Cardiac fibroblast (primary cell): ENCODE data around the gene MRTFB.
"Not testable (repeated sequence)": the region's sequence is repeated elsewhere in the genome, so short reads cannot be mapped to it uniquely, and the experiment has no call there.

ENCODE experiments used
- DNase-seq, 2 donors: peaks; one replicate each; pipeline versions ENCODE4 v3.0.0 to v3.0.0-alpha.2; 2010; ENCODE audit warnings: low read depth in 2 of 2
- H3K4me3 ChIP-seq, 2 donors: replicated peaks in 1 of 2; 1 replicate in 1 of 2; 2 replicates in 1 of 2; pipeline ENCODE4 v1.5.1; 2011; ENCODE audit warnings: low read depth in 2 of 2, low read length in 2 of 2, mild to moderate bottlenecking in 2 of 2, moderate library complexity in 1 of 2
- TF ChIP-seq, protein P1 (sequence below): IDR thresholded peaks from one replicate; pipeline ENCODE4 v1.5.1; 2011; ENCODE audit warnings: low read depth, mild to moderate bottlenecking, low read length, inconsistent platforms

The MRTFB gene, protein sequence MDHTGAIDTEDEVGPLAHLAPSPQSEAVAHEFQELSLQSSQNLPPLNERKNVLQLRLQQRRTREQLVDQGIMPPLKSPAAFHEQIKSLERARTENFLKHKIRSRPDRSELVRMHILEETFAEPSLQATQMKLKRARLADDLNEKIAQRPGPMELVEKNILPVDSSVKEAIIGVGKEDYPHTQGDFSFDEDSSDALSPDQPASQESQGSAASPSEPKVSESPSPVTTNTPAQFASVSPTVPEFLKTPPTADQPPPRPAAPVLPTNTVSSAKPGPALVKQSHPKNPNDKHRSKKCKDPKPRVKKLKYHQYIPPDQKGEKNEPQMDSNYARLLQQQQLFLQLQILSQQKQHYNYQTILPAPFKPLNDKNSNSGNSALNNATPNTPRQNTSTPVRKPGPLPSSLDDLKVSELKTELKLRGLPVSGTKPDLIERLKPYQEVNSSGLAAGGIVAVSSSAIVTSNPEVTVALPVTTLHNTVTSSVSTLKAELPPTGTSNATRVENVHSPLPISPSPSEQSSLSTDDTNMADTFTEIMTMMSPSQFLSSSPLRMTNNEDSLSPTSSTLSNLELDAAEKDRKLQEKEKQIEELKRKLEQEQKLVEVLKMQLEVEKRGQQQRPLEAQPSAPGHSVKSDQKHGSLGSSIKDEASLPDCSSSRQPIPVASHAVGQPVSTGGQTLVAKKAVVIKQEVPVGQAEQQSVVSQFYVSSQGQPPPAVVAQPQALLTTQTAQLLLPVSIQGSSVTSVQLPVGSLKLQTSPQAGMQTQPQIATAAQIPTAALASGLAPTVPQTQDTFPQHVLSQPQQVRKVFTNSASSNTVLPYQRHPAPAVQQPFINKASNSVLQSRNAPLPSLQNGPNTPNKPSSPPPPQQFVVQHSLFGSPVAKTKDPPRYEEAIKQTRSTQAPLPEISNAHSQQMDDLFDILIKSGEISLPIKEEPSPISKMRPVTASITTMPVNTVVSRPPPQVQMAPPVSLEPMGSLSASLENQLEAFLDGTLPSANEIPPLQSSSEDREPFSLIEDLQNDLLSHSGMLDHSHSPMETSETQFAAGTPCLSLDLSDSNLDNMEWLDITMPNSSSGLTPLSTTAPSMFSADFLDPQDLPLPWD

DNA sequence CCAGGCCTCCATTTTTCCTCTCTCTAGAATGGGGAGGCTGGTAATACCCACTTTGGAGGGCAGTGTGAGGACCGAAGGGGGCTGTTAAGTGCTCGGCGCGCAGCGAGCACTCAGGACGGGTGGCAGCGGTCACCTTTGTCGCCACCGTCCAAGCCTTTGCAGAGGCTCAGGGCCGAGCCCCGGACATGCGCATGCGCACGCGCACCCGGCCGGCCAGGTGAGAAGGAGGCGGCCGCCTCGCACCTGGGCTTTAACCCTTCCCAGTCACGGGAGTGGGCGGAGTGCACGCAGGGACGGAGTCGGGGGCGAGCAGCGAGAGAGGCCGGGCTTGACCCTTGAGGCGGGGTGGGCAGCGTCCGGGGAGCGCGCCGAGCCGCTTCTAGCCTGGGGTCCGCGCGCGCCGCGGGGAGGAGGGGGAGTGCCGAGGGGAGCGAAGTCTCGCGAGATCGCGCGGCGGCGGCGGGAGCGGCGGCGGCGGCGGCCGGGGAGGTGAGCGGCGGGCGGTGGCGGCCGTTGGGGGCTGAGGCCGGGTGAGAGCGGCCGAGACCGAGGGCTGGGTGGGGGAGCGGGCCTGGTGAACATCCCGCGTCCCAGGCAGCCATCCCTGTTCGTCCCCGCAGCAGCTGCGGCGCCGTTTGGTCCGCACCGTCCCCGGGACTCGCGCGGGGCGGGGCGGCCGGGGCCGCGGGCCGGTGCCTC, at the start of gene MRTFB:
Gene MRTFB, plus strand, starts transcription at position 443 of the 699 bp plus-strand sequence. CDS start 69,288 bp downstream, outside the sequence.
- DNase-seq = peak; percentile 49 to 67
- TF ChIP-seq, protein P1, sequence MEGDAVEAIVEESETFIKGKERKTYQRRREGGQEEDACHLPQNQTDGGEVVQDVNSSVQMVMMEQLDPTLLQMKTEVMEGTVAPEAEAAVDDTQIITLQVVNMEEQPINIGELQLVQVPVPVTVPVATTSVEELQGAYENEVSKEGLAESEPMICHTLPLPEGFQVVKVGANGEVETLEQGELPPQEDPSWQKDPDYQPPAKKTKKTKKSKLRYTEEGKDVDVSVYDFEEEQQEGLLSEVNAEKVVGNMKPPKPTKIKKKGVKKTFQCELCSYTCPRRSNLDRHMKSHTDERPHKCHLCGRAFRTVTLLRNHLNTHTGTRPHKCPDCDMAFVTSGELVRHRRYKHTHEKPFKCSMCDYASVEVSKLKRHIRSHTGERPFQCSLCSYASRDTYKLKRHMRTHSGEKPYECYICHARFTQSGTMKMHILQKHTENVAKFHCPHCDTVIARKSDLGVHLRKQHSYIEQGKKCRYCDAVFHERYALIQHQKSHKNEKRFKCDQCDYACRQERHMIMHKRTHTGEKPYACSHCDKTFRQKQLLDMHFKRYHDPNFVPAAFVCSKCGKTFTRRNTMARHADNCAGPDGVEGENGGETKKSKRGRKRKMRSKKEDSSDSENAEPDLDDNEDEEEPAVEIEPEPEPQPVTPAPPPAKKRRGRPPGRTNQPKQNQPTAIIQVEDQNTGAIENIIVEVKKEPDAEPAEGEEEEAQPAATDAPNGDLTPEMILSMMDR = no peak

GRCh38 chr16:14023526-14023925, 47.6 kb upstream of the MRTFB start:
- not testable (repeated sequence) for DNase-seq, H3K4me3 ChIP-seq

More for the DNA sequence above, at the start of gene MRTFB:
- peak within 1 kb of the TSS; percentile 87 to 92 for H3K4me3 ChIP-seq

- H3K4me3 ChIP-seq = no peak overlapping the region
- peak; percentile 35 to 68 for DNase-seq
- TF ChIP-seq, protein P1 = no peak
Observed at GRCh38 chr16:14024283-14024682, 46.8 kb upstream of the MRTFB start.

- TF ChIP-seq, protein P1 = no peak
- no peak for DNase-seq
- H3K4me3 ChIP-seq = no peak overlapping the region
Observed at GRCh38 chr16:14026572-14027285, 44.4 kb upstream of the MRTFB start.

DNA sequence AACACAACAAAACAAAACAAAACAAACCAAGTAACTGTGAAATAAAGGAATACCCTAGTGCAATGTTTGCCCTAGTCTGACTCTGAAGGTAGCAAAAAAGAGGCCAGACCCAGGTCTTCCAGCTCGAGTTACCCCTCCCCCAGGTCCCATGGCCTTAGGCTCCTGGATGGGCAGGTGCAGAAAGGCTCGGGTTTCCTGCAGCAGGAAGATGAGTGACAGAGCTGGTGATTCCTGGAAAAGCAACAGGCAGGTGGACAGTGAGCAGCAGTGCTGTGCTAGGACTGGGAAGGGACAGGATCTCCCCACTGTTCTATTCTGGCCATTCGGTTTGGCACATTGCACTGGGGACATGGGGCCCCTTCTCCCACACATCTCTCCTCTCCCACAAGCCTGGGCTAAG, 42.9 kb upstream of the MRTFB start:
- TF ChIP-seq, protein P1 = no peak
- no peak overlapping the region for H3K4me3 ChIP-seq
- DNase-seq = no peak

GRCh38 chr16:14029658-14030057, 41.5 kb upstream of the MRTFB start:
- TF ChIP-seq, protein P1 = no peak
- DNase-seq = no peak
- H3K4me3 ChIP-seq = no peak overlapping the region
